GM12864 (cell line): ENCODE results near the gene WDFY3.

Source experiments
- DNase-seq: peaks from one replicate; pipeline ENCODE4 v3.0.0-alpha.2; 2011; ENCODE audit warnings: low read depth
- H3K4me3 ChIP-seq: 2 replicates; pipeline ENCODE4 v1.5.1; 2011; ENCODE audit warnings: mild to moderate bottlenecking, low read depth, low read length, control low read depth
- TF ChIP-seq, protein P1 (sequence below): IDR thresholded peaks from 2 replicates; pipeline ENCODE4 v1.5.1; 2011; ENCODE audit warnings: low read depth, mild to moderate bottlenecking, moderate library complexity, low read length, control low read depth, inconsistent platforms; ENCODE audit errors: missing control alignments

Gene WDFY3

DNA sequence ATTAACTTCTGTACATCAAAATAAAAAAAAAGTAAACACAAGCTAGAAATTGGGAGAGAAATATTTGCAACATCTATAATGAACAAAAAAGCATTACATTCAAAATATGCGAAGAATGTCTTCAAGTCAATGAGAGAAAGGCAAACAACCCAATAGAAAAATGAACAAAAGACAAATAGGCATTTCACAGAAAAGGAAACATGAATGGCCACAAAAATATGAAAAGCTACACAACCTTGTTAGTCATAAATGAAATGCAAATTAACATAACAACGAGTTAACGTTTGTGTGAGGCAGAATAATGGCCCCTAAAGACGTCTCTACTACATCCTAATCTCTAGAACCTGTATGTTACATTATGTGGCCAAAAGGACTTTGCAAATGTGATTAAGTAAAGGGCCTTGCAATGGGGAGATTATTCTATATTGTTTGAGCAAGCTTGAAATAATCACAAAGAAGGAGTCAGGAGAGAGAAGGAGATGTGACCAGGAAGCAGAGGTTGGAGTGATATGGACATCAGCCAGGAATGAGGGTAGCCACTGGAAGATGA is 86.8 kb downstream of the WDFY3 start:
- TF ChIP-seq, protein P1, sequence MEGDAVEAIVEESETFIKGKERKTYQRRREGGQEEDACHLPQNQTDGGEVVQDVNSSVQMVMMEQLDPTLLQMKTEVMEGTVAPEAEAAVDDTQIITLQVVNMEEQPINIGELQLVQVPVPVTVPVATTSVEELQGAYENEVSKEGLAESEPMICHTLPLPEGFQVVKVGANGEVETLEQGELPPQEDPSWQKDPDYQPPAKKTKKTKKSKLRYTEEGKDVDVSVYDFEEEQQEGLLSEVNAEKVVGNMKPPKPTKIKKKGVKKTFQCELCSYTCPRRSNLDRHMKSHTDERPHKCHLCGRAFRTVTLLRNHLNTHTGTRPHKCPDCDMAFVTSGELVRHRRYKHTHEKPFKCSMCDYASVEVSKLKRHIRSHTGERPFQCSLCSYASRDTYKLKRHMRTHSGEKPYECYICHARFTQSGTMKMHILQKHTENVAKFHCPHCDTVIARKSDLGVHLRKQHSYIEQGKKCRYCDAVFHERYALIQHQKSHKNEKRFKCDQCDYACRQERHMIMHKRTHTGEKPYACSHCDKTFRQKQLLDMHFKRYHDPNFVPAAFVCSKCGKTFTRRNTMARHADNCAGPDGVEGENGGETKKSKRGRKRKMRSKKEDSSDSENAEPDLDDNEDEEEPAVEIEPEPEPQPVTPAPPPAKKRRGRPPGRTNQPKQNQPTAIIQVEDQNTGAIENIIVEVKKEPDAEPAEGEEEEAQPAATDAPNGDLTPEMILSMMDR: no peak
- DNase-seq: no peak

DNA sequence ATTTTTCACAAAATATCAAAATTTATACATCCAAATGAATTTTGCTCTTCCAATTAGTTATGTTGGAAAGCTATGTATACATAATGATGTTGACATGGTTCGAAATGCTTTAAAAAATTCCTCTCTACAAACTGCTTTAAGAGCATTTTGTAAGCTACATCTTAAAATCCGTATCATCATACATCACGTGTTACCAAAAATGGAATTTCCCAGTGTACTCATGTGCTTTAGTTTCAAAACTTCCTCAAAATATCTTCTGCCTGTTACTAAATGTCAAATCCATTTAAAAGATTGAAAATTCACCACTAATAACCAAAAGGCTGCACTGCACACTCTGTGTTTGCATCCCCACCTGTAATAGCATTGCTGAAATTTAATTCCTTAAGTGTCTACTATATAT is 87.9 kb downstream of the WDFY3 start:
- H3K4me3 ChIP-seq: no peak overlapping the region
- TF ChIP-seq, protein P1: no peak
- DNase-seq: no peak

More for the DNA sequence above, 86.8 kb downstream of the WDFY3 start:
- H3K4me3 ChIP-seq: no peak overlapping the region

DNA sequence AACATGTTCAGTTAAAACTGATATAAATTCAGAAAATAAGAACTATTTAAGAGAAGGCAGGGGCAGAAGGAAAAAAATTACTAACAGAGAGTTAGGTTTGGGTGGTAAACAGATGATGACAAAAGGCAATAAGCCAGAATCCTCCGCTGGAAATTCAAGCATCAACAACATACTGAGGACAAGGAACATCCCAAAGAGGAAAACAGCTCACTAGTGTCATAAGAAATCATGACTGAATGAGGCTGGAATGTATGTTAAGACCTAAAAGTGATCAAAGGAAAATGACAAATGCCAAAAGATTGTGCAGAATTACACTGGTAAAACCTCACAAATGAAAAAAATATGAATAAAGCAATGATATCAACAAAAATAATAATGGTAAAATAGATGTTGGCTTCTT is 88.4 kb downstream of the WDFY3 start:
- no peak overlapping the region for H3K4me3 ChIP-seq
- no peak for DNase-seq
- TF ChIP-seq, protein P1: no peak

DNA sequence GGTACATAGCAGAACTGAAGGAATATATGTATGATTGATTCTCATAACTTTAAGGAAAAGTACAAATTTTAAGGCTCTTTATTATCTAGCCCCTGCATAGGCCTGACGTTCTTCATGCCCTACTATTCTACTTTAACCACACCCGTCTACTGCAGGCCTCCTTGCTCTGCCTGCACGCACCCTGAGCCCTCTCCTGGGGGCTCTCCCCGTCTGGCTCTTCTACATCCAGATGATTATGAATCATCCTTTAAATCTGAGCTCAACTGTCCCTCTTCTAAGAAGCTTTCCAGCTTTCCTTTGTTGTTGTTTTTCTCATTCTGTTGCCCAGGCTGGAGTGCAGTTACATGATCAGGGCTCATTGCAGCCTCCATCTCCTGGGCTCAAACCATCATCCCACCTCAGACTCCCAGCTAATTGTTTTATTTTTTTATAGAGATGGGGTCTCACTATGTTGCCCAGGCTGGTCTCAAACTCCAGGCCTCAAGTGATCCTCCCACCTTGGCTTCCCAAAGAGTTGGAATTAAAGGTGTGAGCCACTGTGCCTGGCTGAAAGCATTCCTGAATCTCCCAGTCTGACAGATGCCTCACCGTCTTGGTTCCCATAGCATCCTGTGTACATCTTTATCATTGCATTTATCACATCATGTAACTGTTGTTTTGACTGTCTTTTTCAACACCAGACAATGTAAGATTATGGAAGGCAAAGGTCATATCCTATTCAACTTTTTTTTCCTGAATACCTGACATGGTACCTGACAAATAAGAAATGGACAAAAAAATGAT is 89.2 kb downstream of the WDFY3 start:
- DNase-seq: no peak
- H3K4me3 ChIP-seq: no peak overlapping the region
- TF ChIP-seq, protein P1: no peak

DNA sequence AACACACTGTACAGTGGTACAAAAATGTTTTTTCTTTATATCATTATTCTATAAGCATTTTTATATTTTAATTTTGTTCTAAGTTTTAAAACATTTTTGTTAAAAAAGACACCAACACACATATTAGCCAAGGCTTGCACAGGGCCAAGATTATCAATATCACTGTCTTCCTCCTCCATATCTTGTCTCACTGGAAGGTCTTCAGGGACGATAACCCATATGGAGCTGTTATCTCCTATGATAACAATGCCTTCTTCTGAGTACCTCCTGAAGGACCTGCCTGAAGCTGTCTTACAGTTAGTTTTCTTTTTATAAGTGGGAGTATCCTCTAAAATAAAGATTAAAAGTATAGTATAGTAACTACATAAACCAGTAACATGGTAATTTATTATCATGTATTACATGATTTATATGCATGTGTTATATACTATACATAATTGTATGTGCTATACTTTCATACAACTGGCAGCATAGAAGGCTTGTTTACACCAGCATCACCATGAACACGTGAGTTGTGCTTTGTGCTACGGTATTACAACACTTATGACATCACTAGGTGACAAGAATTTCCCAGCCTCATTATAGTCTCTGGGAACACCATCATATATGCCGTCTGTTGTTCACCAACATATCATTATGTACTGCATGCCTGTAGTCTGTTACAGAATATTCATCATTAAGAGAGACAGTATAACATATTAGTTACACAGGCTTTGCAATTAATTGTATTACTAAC is 90.7 kb downstream of the WDFY3 start:
- H3K4me3 ChIP-seq: no peak overlapping the region
- DNase-seq: no peak
- TF ChIP-seq, protein P1: no peak

DNA sequence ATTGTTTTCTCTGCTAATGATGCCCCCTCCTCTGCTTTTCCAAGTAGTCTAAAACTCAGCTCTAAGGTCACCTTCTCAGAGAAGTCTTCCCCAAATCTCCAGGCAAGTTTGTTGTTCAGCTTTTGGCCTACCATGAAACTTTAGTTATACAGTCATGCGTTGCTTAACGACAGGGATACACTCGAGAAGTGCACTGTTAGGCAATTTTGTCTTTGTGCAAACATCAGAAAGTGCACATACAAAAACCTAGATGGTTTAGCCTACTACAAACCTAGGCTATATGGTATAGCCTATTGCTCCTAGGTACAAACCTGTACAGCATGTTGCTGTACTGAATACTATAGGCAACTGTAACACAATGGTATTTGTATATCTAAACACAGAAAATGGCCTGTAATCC is 91.9 kb downstream of the WDFY3 start:
- H3K4me3 ChIP-seq: no peak overlapping the region
- no peak for DNase-seq
- TF ChIP-seq, protein P1: no peak
